ENCODE measurements around the gene RHOBTB3. TPM values are rescaled to one million over a fixed set of nuclear protein-coding genes. Genes with fewer than 3 reads are reported as not detected.
A peak's percentile ranks its signal among the peaks of the same experiment; 100 is the strongest.

RHOBTB3 gene
- total and polyA plus RNA-seq, 2 donors (not counting 1 experiment from before 2014, with no cell fraction given): 337 to 338 TPM

DNA sequence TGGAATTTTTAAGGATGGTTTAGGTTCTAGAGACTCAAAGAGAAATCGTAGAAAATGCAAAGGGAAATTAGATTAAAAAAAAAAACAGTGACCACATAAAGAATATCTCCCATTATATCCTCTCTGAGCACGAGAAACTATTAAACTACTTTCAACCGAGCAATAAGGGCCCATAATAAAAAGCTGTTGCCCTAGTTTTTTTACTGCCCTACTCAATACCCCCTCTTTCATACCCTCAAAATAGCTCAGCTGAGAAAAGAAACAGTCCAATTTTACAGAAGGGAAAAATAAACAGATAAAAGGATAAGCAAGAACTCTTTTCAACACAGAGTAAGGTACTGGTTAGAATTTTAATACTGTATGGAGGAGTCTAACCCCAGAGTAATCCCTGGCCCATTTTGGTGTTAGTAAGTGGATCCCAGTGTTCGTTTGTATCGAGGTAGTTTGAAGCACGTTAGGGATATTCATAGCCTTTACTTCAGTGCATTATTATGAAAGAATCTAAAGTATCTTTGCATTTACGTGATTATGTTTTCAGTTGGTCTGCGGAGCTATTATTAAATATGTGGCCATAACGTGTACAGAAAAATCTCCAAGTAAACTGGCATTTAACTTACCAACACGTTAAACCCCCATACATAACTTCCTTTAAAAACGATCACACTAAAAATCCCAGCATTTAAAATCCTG lies 980 bp upstream of the RHOBTB3 start:
- peaks cover 38% of the 10 kb centered on the region for H3K79me2 ChIP-seq (ENCODE audit: control insufficient read depth, insufficient read depth, low read length)
- no peaks in the 10 kb centered on the region for H3K27me3 ChIP-seq (ENCODE audit: control insufficient read depth, insufficient read depth, low read length)
- peak overlapping the region; percentile 95 for H3K27ac ChIP-seq (ENCODE audit: insufficient read depth, low read length)
- no peaks in the 10 kb centered on the region for H3K36me3 ChIP-seq (ENCODE audit: control insufficient read depth, insufficient read depth, low read length)
- H3K4me1 ChIP-seq (ENCODE audit: control insufficient read depth, extremely low read depth, insufficient read depth, low read length): peaks cover 24% of the 10 kb centered on the region
- H3K9me3 ChIP-seq (ENCODE audit: control insufficient read depth, insufficient read depth, low read depth, low read length): no peaks in the 10 kb centered on the region
- H3K4me2 ChIP-seq (ENCODE audit: extremely low read depth, insufficient read depth, low read length): peak overlapping the region; percentile 92
- DNase-seq (ENCODE audit: low read depth in 2 of 2): peak in 1 of 2 donors; percentile 38
- TF ChIP-seq, protein P1, sequence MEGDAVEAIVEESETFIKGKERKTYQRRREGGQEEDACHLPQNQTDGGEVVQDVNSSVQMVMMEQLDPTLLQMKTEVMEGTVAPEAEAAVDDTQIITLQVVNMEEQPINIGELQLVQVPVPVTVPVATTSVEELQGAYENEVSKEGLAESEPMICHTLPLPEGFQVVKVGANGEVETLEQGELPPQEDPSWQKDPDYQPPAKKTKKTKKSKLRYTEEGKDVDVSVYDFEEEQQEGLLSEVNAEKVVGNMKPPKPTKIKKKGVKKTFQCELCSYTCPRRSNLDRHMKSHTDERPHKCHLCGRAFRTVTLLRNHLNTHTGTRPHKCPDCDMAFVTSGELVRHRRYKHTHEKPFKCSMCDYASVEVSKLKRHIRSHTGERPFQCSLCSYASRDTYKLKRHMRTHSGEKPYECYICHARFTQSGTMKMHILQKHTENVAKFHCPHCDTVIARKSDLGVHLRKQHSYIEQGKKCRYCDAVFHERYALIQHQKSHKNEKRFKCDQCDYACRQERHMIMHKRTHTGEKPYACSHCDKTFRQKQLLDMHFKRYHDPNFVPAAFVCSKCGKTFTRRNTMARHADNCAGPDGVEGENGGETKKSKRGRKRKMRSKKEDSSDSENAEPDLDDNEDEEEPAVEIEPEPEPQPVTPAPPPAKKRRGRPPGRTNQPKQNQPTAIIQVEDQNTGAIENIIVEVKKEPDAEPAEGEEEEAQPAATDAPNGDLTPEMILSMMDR (conservative IDR thresholded peaks at IDR 0.05 in 1 of 2, IDR thresholded peaks at IDR 0.05 in 1 of 2; ENCODE audit: low read depth in 1 of 2, low read length in 2 of 2): no peak
- H3K9ac ChIP-seq (ENCODE audit: insufficient read depth, low read length): peak overlapping the region; percentile 62
- no peaks in the 10 kb centered on the region for H4K20me1 ChIP-seq (ENCODE audit: control insufficient read depth, extremely low read depth, insufficient read depth, low read length)
- H2AFZ ChIP-seq (ENCODE audit: low read length): peak overlapping the region; percentile 49
- peak overlapping the region; percentile 72 to 98 (median 91) for H3K4me3 ChIP-seq (replicated peaks in 1 of 4; ENCODE audit: control extremely low read depth in 1 of 4, insufficient read depth in 1 of 4, low read depth in 3 of 4, low read length in 4 of 4)

DNA sequence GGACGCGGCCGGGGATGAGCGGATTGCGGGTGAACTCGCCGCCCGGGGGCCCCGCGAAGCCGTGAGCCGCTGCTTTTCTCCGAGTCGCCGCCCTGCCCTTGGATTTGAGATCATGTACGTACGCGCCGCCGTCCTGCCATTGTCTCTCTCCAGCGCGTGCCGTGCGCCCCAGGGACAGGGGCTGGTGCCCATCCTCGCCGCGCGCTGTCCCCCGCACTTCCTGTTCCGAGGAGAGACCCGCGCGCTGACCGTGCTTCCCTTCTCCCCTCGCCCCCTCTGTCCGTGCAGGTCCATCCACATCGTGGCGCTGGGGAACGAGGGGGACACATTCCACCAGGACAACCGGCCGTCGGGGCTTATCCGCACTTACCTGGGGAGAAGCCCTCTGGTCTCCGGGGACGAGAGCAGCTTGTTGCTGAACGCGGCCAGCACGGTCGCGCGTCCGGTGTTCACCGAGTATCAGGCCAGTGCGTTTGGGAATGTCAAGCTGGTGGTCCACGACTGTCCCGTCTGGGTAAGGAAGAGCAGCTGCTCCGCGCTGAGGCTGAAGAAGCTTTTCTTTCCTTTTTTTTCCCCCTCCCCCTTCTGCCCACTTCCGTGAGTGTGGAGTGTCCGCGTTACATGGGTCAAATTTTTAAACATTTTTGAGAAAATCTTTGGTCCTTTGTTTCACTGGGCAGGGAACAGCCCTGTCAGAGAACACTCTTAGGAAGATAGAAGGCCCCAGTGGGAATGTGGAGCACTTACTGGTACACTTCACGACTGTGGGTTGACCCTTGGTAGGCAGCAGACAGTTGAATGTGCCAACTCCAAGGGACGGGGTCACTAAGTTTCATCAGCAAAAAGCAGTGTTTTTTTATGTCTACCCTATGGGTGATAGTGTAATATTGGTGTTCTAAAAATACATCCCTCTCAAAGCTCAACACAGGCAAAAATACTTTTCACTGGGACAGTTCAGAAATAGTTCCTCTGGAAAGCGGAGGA lies 727 bp downstream of the RHOBTB3 start:
- peaks cover 3% of the 10 kb centered on the region for H3K36me3 ChIP-seq (ENCODE audit: control insufficient read depth, insufficient read depth, low read length)
- H3K4me1 ChIP-seq (ENCODE audit: control insufficient read depth, extremely low read depth, insufficient read depth, low read length): peaks cover 21% of the 10 kb centered on the region
- DNase-seq (ENCODE audit: low read depth in 2 of 2): peak; percentile 51 to 64
- no peaks in the 10 kb centered on the region for H4K20me1 ChIP-seq (ENCODE audit: control insufficient read depth, extremely low read depth, insufficient read depth, low read length)
- peak overlapping the region; percentile 94 for H3K9ac ChIP-seq (ENCODE audit: insufficient read depth, low read length)
- H3K27me3 ChIP-seq (ENCODE audit: control insufficient read depth, insufficient read depth, low read length): no peaks in the 10 kb centered on the region
- H3K4me3 ChIP-seq (replicated peaks in 1 of 4; ENCODE audit: control extremely low read depth in 1 of 4, insufficient read depth in 1 of 4, low read depth in 3 of 4, low read length in 4 of 4): peak overlapping the region; percentile 88 to 98 (median 96)
- H3K27ac ChIP-seq (ENCODE audit: insufficient read depth, low read length): peak overlapping the region; percentile 95
- H3K4me2 ChIP-seq (ENCODE audit: extremely low read depth, insufficient read depth, low read length): peak overlapping the region; percentile 74
- peaks cover 54% of the 10 kb centered on the region for H3K79me2 ChIP-seq (ENCODE audit: control insufficient read depth, insufficient read depth, low read length)
- peak overlapping the region; percentile 13 for H2AFZ ChIP-seq (ENCODE audit: low read length)
- H3K9me3 ChIP-seq (ENCODE audit: control insufficient read depth, insufficient read depth, low read depth, low read length): no peaks in the 10 kb centered on the region
- no peak for TF ChIP-seq EZH2 (IDR thresholded peaks at IDR 0.05; ENCODE audit: low read length, missing control alignments)
- TF ChIP-seq, protein P1 (conservative IDR thresholded peaks at IDR 0.05 in 1 of 2, IDR thresholded peaks at IDR 0.05 in 1 of 2; ENCODE audit: low read depth in 1 of 2, low read length in 2 of 2): no peak

DNA sequence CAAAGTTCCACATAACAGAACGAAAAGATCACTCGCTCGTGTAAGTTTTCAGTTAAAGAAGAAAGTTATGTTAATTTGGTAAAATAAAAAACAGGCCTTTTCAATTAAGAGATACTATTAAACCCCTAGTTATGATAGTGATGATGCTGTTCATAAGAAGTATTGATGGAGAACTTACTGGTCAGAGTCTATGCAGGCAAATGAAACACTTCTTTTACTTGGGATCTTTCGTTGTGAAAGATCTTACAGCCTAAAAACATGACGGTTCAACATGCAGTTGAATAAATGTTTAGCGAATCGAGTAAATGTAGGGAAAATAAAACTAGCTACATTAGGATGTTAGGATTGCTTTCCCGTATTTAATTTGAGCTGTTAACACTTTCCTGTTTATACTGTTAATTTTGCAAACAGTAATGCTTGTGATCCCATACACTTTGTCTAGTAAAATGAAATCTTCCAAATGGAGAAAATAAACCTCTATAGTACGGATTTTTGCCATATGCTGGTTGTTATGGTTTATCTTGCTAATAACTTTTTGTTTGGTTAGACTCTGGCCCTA lies 2.0 kb downstream of the RHOBTB3 start:
- Histone ChIP-seq H3K4me3 (replicated peaks in 1 of 4; ENCODE audit: control extremely low read depth in 1 of 4, insufficient read depth in 1 of 4, low read depth in 3 of 4, low read length in 4 of 4) (peak overlapping the region; percentile 88 to 98 (median 96)), H3K9ac (ENCODE audit: insufficient read depth, low read length) (peak overlapping the region; percentile 11), H3K9me3 (ENCODE audit: control insufficient read depth, insufficient read depth, low read depth, low read length) (no peaks in the 10 kb centered on the region), H4K20me1 (ENCODE audit: control insufficient read depth, extremely low read depth, insufficient read depth, low read length) (no peaks in the 10 kb centered on the region), H3K27me3 (ENCODE audit: control insufficient read depth, insufficient read depth, low read length) (no peaks in the 10 kb centered on the region), H2AFZ (ENCODE audit: low read length) (no peak overlapping the region), H3K36me3 (ENCODE audit: control insufficient read depth, insufficient read depth, low read length) (peaks cover 9% of the 10 kb centered on the region), H3K79me2 (ENCODE audit: control insufficient read depth, insufficient read depth, low read length) (peaks cover 63% of the 10 kb centered on the region), H3K4me2 (ENCODE audit: extremely low read depth, insufficient read depth, low read length) (peak overlapping the region; percentile 74), H3K27ac (ENCODE audit: insufficient read depth, low read length) (peak overlapping the region; percentile 12), H3K4me1 (ENCODE audit: control insufficient read depth, extremely low read depth, insufficient read depth, low read length) (peaks cover 10% of the 10 kb centered on the region)
- DNase-seq (ENCODE audit: low read depth in 2 of 2): peak in 1 of 2 donors; percentile 24
- TF ChIP-seq EZH2 (IDR thresholded peaks at IDR 0.05; ENCODE audit: low read length, missing control alignments): no peak
- TF ChIP-seq, protein P1 (conservative IDR thresholded peaks at IDR 0.05 in 1 of 2, IDR thresholded peaks at IDR 0.05 in 1 of 2; ENCODE audit: low read depth in 1 of 2, low read length in 2 of 2): no peak

Measured in fibroblast of lung (primary cell).